OCI-LY1 (cell line): ENCODE measurements around the gene PRPS1.

ENCODE experiments used
- CTCF ChIP-seq: fragments of 200-600 bp; sonication (generic), shearing (Covaris generic); IDR thresholded peaks from 2 replicates; pipeline ENCODE4 v1.5.1; 2017; ENCODE audit warnings: mild to moderate bottlenecking, antibody characterized with exemption, low read length, moderate library complexity, mixed read lengths
- EZH2 ChIP-seq: fragments of 200-600 bp; sonication (generic), shearing (Covaris generic); IDR thresholded peaks from 2 replicates; pipeline ENCODE4 v1.8.0; 2017; ENCODE audit warnings: borderline replicate concordance, mixed run types, mild to moderate bottlenecking, antibody characterized with exemption, low read length, moderate library complexity, mixed read lengths

DNA sequence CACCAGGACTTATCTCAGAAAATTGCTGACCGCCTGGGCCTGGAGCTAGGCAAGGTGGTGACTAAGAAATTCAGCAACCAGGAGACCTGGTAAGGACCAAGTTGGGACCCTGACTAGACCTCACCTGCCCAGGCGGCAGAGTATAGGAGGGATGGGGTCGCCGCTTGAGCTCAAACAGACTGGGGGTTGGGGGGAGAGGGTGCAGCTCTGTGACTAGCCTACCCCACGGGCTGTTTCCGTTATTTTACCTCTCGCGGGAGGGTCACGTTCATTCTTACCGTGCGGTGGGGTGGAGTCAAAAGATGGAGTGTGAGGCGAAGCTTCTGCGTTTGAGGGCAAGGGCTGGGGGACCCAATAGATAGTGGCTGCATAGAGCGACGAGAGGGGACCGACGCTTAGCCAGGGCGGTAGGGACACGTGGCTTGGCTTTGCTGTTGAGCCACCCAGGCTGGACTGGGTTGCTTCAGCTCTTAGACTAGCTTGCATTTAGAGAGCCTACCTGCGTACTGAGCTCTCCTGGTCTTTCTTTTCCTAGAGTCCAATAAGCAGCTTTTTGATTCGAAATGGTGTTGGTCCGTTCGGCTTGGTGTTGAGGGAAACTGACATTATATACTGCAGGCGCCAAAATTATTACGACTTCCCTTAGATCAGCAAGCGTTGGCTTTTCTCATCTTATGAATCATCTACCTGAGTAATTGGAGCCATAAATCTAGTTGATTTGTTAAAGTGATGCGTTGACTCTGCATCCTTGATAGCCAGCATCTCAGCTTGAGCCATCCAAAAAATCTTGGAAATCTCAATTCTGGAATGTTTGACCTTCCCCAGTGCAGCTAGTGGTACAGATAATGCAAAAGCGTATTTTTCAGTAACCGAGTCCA is 591 bp downstream of the PRPS1 start:
- TF ChIP-seq CTCF (no peak), EZH2 (no peak)
